Measurements from ENCODE around the gene MYMX.
"Not testable (repeated sequence)": the region's sequence is repeated elsewhere in the genome, so short reads cannot be mapped to it uniquely, and the experiment has no call there.

Gene MYMX

DNA sequence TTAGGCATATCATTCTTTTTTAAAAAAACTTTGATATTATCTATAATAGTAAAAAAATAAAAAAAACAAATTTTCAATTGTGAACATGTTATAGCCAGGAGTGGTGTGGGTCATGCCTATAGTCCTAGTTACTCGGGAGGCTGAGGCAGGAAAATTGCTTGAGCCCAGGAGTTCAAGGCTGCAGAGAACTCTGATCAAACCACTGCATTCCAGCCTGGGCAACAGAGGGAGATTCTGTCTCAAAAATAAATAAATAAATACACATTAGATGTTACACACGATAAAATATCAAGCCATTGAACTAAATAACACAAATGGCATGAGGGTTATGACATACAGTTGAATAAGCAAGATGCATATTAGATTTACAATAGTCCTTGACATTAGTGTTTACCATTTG lies 27.9 kb upstream of the MYMX start:
- no peak for DNase-seq

DNA sequence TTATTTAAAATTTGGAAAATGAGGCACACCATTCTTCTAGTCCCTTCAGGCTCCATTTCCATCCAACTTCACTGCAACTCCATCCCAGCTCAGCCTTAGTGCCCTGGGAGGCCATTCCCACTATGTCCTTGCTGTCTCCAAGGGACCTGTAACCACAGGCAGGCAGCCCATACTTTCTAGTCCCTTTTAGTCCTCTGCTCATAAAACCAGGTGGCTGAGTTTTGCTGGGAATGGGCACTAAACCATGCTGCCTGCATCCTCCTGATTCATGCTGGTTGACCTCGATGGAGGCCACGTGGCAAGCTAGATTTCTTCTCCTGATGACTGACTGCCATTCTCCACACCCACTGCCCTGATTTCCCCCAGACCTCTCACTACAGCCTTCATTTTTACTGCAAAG lies 27.5 kb upstream of the MYMX start:
- DNase-seq: no peak

DNA sequence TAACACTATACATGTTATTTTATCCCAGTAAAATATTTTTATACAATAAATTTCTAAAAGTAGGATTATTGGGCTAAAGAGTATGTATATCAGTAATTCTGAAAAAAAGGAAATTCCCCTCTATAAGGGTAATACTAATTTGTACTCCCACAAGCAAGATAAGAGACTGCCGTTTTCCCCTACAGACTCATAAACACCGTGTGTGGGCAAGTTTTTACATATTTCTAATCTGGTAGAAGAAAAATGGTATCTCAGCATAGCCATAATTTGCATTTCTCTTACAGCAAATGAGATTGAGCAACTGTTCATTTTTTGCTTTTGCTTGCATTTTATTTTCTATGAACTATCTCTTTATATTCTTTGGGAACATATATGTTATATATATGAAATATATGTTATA lies 26.0 kb upstream of the MYMX start:
- no peak for DNase-seq

DNA sequence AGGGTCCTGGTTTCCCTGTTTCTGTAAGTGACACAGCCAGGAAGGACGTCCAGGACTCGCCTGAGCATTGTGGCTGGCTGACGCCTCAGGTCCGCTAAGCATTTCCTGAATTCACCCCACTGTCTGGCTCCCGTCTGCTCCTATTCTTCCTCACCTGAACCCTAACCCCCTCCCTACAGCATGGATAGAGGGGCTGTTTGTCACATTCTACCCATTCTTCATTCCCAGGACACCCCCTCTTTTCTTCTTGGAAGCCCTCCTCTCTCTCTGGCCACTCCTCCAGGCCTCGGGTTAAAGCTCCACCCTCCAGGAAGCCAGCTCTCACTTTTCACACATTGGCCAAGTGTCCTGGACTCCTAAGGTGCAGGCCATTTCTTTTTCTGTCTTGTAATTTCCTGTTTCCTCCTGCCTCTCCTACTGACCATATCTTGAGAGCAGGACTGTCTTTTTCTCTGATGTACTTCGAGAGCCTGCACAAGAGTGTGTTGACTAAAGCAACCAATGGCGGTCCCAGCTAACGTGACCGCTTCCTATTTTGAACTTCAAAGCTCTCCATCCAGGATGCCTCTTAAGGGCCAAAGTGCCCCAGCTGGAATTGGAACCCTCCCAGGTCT lies 24.2 kb upstream of the MYMX start:
- no peak for DNase-seq

DNA sequence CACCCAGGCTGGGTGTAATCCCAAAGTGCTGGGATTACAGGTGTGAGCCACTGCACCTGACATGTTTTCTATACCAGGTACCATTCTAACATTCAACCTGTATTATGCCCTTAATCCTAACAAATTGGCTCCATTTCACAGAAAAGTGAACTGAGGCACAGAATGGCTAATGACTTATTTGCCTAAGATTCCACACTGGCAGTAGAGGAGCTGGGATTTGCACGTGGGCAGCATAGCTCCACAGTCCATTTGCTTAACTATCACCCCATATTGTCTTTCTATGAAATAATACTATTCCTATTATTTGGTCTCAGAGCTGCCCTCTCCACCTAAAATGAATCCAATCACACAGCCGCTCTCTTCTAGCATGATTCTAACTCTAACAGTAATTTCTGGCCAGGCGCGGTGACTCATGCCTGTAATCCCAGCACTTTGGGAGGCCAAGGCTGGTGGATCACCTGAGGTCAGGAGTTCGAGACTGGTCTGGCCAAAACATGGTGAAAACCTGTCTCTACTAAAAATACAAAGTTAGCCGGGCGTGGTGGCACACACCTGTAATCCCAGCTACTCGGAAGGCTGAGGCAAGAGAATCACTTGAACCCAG lies 23.3 kb upstream of the MYMX start:
- no peak for DNase-seq

DNA sequence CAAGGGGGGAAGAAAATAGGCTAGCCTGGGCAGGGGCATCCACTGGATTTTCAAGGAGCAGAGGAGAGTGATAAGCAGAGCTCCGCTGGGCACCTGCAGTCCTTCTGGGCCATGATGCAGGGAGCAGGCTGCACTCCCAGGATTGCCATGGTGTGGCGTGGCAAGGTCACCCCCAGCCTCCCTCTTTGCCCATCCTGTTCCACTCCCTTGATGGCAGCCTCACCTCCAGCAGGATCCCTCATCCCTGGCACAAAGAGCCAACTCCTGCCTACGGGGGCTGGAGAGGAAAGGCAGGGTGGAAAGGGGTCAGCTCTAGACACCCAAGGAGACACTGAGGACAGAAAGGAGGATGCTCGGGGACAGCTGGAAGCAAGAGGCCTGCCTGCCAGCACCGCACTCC lies 22.4 kb upstream of the MYMX start:
- no peak for DNase-seq

DNA sequence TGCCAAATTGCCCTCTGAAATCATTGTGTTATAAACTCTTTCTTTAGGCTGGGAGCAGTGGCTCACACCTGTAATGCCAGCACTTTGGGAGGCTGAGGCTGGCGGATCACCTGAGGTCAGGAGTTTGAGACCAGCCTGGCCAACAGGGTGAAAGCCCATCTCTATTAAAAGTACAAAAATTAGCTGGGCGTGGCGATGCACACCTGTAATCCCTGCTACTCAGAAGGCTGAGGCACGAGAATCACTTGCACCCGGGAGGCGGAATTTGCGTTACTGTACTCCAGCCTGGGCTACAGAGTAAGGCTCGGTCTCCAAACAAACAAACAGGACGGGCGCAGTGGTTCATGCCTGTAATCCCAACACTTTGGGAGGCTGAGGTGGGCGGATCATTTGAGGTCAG lies 20.4 kb upstream of the MYMX start:
- DNase-seq: not testable (repeated sequence)

DNA sequence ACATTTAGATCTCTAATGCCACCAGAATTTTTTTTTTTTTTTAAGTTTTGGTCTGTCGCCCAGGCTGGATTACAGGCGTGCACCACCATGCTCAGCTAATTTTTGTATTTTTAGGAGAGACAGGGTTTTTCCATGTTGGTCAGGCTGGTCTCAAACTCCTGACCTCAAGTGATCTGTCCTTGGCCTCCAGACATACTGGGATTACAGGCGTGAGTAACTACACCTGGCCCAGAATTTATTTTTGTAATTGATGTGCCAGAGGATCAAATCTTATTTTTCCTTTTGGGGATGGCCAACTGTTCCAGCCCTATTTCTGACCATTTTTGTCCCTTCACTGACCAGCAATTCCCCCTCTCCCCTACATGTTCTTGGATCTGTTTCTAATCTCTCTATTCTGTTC lies 18.0 kb upstream of the MYMX start:
- no peak for DNase-seq

DNA sequence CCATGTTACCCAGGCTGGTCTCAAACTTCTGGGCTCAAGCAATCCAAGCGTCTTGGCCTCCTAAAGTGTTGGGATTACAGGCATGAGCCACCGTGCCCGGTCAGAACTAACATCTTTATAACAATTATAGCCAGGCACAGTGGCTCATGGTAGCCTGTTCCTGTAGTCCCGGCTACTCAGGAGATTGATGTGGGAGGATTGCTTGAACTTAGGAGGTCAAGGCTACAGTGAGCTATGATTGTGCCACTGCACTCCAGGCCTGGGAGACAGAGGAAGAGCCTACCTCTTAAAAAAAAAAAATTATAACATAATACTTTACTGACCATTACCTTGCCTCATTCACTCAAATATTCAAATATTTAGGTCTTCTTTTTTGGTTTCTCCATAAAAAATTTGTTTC lies 16.8 kb upstream of the MYMX start:
- DNase-seq: no peak

DNA sequence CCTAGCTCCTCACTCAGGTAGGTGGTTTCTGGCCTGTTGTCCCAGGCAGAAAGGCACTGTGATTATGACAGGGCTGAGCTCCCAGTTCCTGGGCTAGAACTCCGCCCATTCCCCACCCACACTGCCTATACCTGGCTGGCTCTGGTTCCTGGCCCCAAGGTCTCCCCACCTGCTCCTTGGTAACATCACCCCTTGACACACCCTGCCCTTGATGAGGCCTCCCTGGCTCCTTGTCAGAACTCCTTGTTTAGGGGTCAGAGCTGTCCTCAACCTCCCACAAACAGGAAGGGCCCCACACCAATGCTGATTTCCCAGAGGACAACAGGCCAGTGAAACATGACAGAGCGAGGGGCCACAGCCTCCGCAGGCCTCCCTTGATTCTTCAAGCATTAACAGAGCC lies 15.5 kb upstream of the MYMX start:
- no peak for DNase-seq

DNA sequence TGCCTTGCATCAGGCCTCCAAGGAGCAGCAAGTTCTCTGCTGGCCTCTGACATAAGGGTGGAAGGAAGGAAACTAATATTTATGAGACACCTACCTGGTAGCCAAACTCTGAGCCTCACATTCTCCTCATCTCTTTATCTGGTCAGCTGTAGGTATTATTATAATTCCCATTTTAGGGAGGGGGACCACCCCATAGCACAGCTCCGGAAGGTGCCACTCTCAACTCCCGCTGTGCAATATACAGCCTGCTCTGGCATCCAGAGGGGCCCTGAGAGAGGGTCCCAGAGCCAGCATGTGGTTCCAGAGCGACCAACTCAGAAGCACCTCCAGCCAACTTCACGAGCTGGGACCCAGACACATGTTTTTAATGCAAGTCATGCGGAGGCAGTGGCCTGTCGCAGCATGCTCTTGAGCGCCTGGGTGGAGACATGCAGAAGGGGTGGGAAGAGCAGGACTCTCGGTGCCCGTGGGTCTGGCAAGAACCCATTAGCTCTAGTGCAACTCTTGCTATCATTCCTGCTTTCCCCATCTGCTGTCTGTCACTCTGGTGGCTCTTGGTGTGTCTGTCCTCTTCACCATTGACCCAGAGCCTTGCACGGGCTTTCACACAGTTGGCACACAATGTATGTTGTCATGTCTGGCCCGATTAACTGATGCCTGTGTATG lies 15.0 kb upstream of the MYMX start:
- no peak for DNase-seq

DNA sequence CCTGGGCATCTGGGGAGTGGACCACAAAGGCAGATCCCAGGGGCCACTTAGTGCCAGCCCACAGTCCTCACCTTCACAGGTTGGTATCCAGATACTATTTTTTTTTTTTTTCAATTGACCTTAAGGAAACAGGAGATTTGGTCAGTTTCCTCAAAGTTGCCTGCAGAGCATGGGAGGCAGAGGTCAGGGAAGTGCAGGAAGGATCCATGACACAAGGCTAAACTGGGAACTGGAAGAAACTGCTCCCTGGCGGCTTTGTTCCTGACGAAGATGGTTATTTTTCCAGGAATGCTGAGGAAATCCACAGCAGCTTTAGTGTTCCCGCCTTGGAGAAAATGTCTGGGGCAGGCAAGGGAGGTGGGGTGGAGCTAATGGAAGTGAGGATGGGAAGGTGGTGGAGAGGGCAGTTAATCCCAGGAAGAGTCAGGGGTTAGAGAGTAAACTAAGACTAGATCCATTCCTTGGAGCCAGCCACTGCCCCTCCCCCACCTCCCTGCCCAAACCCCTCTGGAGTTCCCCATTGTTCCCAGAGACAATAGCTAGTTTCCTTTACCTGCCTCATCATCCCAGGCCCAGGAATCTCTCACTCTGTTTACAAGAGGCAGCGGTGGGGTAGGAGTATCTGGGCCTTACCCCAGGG lies 14.3 kb upstream of the MYMX start:
- DNase-seq: no peak

DNA sequence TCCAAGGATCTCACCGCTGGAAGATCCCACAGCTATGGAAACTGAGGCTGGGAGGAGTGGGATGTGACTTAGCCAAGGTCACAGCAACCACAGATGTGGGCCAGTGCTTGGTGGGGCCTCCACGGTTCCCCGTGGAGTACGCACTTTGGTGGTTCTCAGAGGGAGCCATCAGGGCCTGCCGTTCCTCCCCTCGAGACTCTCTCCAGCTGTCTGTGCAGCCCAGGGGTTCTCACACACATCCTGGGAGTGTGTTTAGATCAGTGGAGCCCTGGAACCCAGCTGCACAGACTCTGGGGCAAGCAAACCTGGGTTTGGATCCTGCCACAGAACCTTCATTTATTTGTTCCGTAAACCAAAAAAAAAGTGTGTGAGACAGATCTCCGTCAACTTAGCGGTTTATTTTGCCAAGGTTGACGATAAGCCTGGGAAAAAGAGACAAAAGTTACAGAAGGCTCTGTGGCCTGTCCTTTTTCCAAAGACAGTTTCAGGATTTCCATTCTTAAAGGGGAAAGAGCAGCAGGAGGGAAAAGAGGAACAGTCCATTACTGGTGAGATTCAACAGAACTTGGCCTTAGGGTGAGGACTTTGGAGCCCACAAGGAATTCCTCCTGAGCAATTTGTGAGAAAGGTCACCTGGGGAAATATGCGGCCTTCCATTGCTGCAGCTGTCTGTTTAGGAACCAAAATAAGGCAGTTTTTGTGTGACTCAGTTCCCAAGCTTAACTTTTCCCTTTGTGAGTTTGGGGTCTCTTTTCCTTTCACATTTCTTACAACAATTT lies 13.6 kb upstream of the MYMX start:
- no peak for DNase-seq

DNA sequence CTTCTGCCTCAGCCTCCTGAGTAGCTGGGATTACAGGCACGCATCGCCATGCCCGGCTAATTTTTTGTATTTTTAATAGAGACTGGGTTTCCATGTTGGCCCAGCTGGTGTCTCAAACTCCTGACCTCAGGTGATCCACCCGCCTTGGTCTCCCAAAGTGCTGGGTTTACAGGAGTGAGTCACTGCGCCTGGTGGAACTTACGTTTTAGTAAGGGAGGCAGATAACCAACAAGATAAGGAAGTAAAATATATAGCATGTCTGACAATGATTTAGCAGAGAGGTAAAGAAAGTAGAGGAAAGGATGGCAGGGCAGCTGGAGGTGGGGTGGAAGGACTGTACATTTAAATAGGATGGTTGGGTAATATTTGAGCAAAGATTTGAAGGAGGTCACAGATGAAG lies 12.8 kb upstream of the MYMX start:
- DNase-seq: no peak

DNA sequence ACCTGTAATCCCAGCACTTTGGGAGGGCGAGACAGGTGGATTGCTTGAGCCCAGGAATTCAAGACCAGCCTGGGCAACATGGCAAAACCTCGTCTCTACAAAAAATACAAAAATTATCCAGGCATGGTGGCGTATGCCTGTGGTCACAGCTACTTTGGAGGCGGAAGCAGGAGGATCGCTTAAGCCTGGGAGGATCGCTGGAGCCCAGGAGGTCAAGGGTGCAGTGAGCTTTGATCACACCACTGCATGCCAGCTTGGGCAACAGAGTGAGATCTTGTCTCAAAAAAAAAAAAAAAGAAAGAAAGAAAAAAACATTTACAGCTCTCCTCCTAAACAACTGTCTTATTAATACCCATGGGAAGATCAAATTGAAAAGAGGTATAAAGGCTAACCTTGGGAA lies 8.8 kb upstream of the MYMX start:
- no peak for DNase-seq

DNA sequence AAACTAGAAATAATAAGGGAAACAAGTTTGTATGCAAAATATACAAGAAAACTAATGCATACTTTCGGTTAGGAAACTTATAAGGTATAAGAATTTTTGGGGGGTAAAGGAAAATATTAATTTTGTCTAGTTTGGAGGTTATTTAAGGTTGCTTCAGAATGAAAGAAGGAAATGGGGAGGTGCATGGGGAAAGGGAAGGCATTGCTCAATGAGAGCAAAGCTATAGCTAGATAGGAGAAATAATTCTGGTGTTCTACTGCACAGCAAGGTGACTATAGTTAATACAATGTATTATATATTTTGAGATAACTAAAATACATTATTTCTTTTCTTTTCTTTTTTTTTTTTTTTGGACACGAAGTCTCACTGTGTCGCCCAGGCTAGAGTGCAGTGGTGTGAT lies 5.4 kb upstream of the MYMX start:
- DNase-seq: no peak

DNA sequence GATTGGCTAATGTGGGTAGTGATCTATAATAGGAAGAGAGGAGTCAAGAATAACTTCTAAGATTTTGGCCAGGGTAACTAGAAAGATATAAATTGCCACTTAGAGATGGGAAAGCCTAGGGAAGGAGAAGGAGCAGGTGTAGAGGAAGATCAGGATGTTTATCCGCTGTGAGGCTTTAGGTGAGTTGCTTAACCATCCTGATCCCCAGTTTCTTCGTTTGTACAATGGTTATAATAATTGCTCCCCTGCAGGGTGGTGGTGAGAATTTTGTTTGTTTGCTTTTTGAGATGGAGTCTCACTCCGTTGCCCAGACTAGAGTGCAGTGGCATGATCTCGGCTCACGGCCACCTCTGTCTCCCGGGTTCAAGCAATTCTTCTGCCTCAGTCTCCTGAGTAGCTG lies 2.4 kb upstream of the MYMX start:
- no peak for DNase-seq

DNA sequence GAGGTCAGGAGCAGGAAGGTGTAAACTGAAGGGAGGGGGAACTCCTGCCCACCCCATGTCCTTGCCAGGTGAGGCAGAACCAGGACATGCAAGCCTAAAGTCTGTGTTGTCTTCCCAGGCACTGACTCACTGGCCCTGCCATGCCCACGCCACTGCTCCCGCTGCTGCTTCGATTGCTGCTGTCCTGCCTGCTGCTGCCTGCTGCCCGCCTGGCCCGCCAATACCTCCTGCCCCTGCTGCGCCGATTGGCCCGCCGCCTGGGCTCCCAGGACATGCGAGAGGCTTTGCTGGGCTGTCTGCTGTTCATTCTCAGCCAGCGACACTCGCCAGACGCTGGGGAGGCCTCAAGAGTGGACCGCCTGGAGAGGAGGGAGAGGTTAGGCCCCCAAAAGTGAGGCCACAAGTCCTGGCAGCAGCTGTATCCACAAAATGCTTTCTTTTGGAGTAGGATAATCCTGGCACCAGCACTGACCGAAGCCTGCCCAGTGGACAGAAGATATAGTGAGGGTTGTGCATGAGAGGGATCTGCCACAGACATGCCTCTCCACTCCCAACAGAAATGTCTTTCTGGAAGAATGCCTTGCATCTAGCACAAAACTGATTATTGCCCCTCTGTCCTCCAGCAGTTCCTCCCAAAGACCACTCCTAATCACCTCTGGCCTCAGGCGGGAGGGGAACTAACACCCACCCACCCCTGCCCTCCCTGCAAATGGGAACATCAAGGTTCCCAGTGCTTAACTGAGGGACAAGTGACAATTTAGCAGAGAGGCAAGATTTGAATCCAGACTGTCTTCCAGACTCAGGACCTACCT lies 812 bp downstream of the MYMX start:
- DNase-seq: no peak

DNA sequence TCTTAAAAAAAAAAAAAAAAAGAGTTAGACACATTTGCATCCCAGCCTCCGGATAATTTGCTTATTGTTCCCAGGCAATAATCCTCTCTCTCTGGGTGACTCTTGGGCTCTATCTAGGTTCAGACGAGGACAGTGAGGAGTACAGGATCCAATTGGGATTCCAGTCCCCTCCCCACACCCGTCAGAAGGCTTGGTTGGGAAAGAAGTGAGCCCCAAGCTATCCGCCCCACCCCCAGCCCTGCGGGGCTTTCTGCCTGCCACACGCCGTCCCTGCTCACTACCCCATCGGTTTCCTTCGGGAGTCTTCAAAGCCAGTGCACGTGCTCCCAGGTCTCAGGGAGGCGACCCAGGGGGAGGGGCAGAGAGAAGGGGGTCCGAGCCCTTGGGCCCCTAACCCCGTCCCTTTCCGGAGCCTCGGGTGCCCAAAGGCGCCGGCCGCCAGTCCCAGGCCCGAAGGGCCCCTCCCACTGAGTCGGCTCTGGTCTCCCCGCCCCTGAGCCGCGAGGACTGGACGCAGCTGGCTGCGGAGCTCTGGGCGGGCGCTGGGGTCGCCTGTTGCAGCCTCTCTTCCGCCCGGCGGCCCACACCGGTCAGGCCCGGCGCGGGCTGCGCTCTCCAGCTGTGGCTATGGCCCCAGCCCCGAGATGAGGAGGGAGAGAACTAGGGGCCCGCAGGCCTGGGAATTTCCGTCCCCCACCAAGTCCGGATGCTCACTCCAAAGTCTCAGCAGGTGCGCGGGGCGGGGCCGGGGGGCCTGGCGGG lies 2.5 kb downstream of the MYMX start:
- DNase-seq: peak; percentile 38

DNA sequence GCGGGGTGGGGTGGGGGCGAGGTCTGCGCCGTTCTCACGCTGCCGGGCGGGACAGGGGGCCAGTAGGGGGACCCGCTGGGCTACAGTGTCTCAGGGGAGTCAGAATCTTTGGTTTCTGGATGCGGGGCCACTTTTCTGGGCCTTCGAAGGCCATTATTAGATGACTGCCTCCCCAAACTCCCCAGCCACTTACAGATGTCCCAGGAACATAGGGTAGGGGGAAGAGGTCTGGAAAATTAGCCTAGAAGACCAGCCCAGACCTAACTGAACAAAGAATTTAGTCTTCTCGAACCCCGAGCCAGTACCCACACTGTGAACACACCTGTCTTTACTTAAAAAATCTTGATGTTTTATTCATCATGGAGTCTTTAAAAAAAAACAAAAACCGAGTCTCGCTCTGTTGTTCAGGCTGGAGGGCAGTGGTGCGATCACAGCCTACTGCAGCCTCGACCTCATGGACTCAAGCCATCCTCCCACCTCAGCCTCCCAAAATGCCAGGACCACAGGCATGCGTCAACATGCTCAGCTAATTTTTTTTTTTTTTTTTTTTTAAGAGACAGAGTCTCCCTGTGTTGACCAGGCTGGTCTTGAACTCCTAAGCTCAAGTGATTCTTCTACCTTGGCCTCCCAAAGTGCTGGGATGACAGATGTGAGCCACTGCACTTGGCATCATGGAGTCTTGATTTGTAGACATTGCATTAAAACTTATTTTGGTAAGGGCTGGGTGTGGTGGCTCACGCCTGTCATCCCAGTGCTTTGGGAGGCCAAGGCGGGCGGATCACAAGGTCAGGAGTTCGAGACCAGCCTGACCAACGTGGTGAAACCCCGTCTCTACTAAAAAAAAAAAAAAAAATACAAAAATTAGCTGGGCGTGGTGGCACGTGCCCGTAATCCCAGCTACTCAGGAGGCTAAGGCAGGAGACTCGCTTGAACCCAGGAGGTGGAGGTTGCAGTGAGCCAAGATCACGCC lies 3.4 kb downstream of the MYMX start:
- DNase-seq: no peak

DNA sequence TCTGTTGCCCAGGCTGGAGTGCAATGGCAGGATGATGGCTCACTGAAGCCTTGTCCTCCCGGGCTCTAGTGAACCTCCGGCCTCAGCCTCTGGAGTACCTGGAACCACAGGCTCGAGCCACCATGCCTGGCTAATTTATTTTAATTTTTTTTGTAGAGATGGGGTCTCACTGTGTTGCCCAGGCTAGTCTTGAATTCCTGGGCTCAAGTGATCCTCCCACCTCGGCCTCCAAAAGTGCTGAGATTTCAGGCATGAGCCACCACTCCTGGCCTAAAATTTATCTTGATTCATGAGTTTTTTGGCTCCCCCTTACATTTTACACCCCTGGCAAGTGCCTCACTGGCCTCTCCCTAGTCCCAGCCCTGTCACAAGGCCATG lies 4.2 kb downstream of the MYMX start:
- no peak for DNase-seq
